H1 (cell line): ENCODE measurements around the gene KLK6. TPM values are rescaled to one million over a fixed set of nuclear protein-coding genes. Genes with fewer than 3 reads are reported as not detected.

Experiments
- HDAC2 ChIP-seq, 2 experiments: fragments of 300-600 bp in 1 of 2; sonication (generic) in 1 of 2; IDR thresholded peaks; 2 replicates each; pipeline ENCODE4 v1.6.1; 2011 to 2012; ENCODE audit warnings: low read depth in 2 of 2, low read length in 2 of 2, mild to moderate bottlenecking in 2 of 2, moderate library complexity in 2 of 2, borderline replicate concordance in 1 of 2, inconsistent platforms in 1 of 2
- JUND ChIP-seq: IDR thresholded peaks from 2 replicates; pipeline ENCODE4 v1.6.1; 2011; ENCODE audit warnings: mild to moderate bottlenecking, improper control_type of control experiment, low read length
- RXRA ChIP-seq: IDR thresholded peaks from 2 replicates; pipeline ENCODE4 v1.6.1; 2011; ENCODE audit warnings: low read depth, mild to moderate bottlenecking, low read length, moderate library complexity; ENCODE audit not compliant: insufficient read depth
- SP4 ChIP-seq: IDR thresholded peaks from 2 replicates; pipeline ENCODE4 v1.6.1; 2012; ENCODE audit warnings: low read length, inconsistent platforms
- polyA plus RNA-seq, 7 experiments: library from polyadenylated mRNA; depleted of rRNA in 3 of 7; stranded (reverse) in 5 of 7; unstranded in 2 of 7; fragments of >200 nt in 5 of 7; fragments of 200-250 nt in 2 of 7; gene quantifications; 1 replicate in 5 of 7; 2 replicates in 1 of 7; 4 replicates in 1 of 7; pipeline versions ENCODE4 v1.2.1 to v1.2.3, GENCODE V29; 2011 to 2013; ENCODE audit warnings: missing spikeins in 2 of 7, mixed read lengths in 2 of 7
- total RNA-seq: library from RNA; stranded (reverse); fragmentation: NEBNext Ultra II Directional; extraction: Animal tissue kit (Norgen Biotek cat#: 25700); gene quantifications from 2 replicates; pipeline ENCODE4 v1.2.1, GENCODE V29; 2021

Gene KLK6
- total and polyA plus RNA-seq, 2 of the 8 experiments (the other 6 are each of a cell fraction or from before 2014, with no cell fraction given) = 0.69 to 3.2 TPM

GRCh38 chr19:50963381-50963780, 6.0 kb downstream of the KLK6 start (continued):
- TF ChIP-seq JUND (no peak), HDAC2 (IDR thresholded peaks at IDR 0.05; ENCODE audit: borderline replicate concordance in 1 of 2, low read depth in 2 of 2, low read length in 2 of 2) (no peak), RXRA (no peak), SP4 (no peak)
